ENCODE data around the gene OR6B3.

Gene OR6B3

GRCh38 chr2:240077442-240077841 is 24.1 kb upstream of the OR6B3 start:
- TF ChIP-seq ZFX (IDR thresholded peaks at IDR 0.05; ENCODE audit: borderline replicate concordance) (no peak), CTCF (IDR thresholded peaks at IDR 0.05) (no peak)
- H3K27ac ChIP-seq = no peak overlapping the region

- TF ChIP-seq ZFX (IDR thresholded peaks at IDR 0.05; ENCODE audit: borderline replicate concordance) (no peak), CTCF (IDR thresholded peaks at IDR 0.05) (no peak)
- H3K27ac ChIP-seq = no peak overlapping the region
Observed at GRCh38 chr2:240074545-240074944, 21.2 kb upstream of the OR6B3 start.

- no peak for TF ChIP-seq CTCF (IDR thresholded peaks at IDR 0.05)
- no peak for TF ChIP-seq ZFX (IDR thresholded peaks at IDR 0.05; ENCODE audit: borderline replicate concordance)
Observed at GRCh38 chr2:240070907-240071306, 17.6 kb upstream of the OR6B3 start.

GRCh38 chr2:240069829-240070228 is 16.5 kb upstream of the OR6B3 start:
- TF ChIP-seq ZFX (IDR thresholded peaks at IDR 0.05; ENCODE audit: borderline replicate concordance) (no peak), CTCF (IDR thresholded peaks at IDR 0.05) (no peak)
- no peak overlapping the region for H3K27ac ChIP-seq

More at GRCh38 chr2:240070907-240071306, 17.6 kb upstream of the OR6B3 start:
- no peak overlapping the region for H3K27ac ChIP-seq

- TF ChIP-seq CTCF (IDR thresholded peaks at IDR 0.05) (no peak), ZFX (IDR thresholded peaks at IDR 0.05; ENCODE audit: borderline replicate concordance) (no peak)
- H3K27ac ChIP-seq = no peak overlapping the region
Observed at GRCh38 chr2:240068193-240068592, 14.9 kb upstream of the OR6B3 start.

GRCh38 chr2:240066489-240066888 is 13.2 kb upstream of the OR6B3 start:
- no peak for TF ChIP-seq CTCF (IDR thresholded peaks at IDR 0.05)
- no peak for TF ChIP-seq ZFX (IDR thresholded peaks at IDR 0.05; ENCODE audit: borderline replicate concordance)
- no peak overlapping the region for H3K27ac ChIP-seq

- H3K27ac ChIP-seq = no peak overlapping the region
- no peak for TF ChIP-seq ZFX (IDR thresholded peaks at IDR 0.05; ENCODE audit: borderline replicate concordance)
- TF ChIP-seq CTCF (IDR thresholded peaks at IDR 0.05) = no peak
Observed at GRCh38 chr2:240064898-240065297, 11.6 kb upstream of the OR6B3 start.

All from 22Rv1 (cell line).